Dendritic cell treated with granulocyte-macrophage colony-stimulating factor and Interleukin-4, amounts not matched to agents 40 ng/mL and 50 ng/mL, for 4 days (primary cell): ENCODE data around the gene FAT2.
A peak's percentile ranks its signal among the peaks of the same experiment; 100 is the strongest.

Experiments
- H3K27ac Mint-ChIP-seq: one replicate; pipeline ENCODE4 v1.8.0; 2022; ENCODE audit warnings: mild to moderate bottlenecking, mixed read lengths
- H3K27me3 Mint-ChIP-seq: one replicate; pipeline ENCODE4 v1.8.0; 2022; ENCODE audit warnings: mild to moderate bottlenecking, mixed read lengths
- H3K36me3 Mint-ChIP-seq: one replicate; pipeline ENCODE4 v1.8.0; 2022; ENCODE audit warnings: low read depth, mixed read lengths
- H3K4me1 Mint-ChIP-seq: one replicate; pipeline ENCODE4 v1.8.0; 2022; ENCODE audit warnings: low read depth, mixed read lengths
- H3K4me3 Mint-ChIP-seq: one replicate; pipeline ENCODE4 v1.8.0; 2022; ENCODE audit warnings: mild to moderate bottlenecking, moderate library complexity, mixed read lengths
- H3K9me3 Mint-ChIP-seq: one replicate; pipeline ENCODE4 v1.8.0; 2022; ENCODE audit warnings: mixed read lengths
- intact Hi-C: fragments of 100-400 bp; cut with micrococcal nuclease; formaldehyde crosslinking; loops from one replicate; pipeline ENCODE4 v1.15.0; 2022

FAT2 gene

GRCh38 chr5:151570058-151570457 is 21.1 kb downstream of the FAT2 start:
- Mint-ChIP-seq H3K27me3 (peaks cover 11% of the 10 kb centered on the region), H3K4me1 (peaks cover 5% of the 10 kb centered on the region), H3K9me3 (no peaks in the 10 kb centered on the region), H3K36me3 (no peaks in the 10 kb centered on the region), H3K4me3 (no peak overlapping the region), H3K27ac (no peak overlapping the region)
- intact Hi-C loops: no loop called here

GRCh38 chr5:151569132-151570046 is 21.7 kb downstream of the FAT2 start:
- H3K4me3 Mint-ChIP-seq: no peak overlapping the region

GRCh38 chr5:151568036-151568435 is 23.1 kb downstream of the FAT2 start:
- Mint-ChIP-seq H3K36me3 (no peaks in the 10 kb centered on the region), H3K4me1 (peaks cover 5% of the 10 kb centered on the region), H3K27me3 (peaks cover 11% of the 10 kb centered on the region), H3K9me3 (no peaks in the 10 kb centered on the region), H3K27ac (no peak overlapping the region), H3K4me3 (no peak overlapping the region)
- intact Hi-C loops: no loop called here

More at GRCh38 chr5:151569132-151570046, 21.7 kb downstream of the FAT2 start:
- Mint-ChIP-seq H3K4me1 (peaks cover 5% of the 10 kb centered on the region), H3K9me3 (no peaks in the 10 kb centered on the region), H3K27me3 (peaks cover 11% of the 10 kb centered on the region), H3K27ac (no peak overlapping the region), H3K36me3 (no peaks in the 10 kb centered on the region)
- intact Hi-C loops: no loop called here

GRCh38 chr5:151565971-151566370 is 25.2 kb downstream of the FAT2 start:
- no peaks in the 10 kb centered on the region for H3K9me3 Mint-ChIP-seq
- H3K36me3 Mint-ChIP-seq: no peaks in the 10 kb centered on the region
- H3K27me3 Mint-ChIP-seq: peaks cover 17% of the 10 kb centered on the region
- H3K4me1 Mint-ChIP-seq: peaks cover 10% of the 10 kb centered on the region
- H3K4me3 Mint-ChIP-seq: no peak overlapping the region
- H3K27ac Mint-ChIP-seq: no peak overlapping the region
- intact Hi-C loops: no loop called here

- H3K27me3 Mint-ChIP-seq: peaks cover 7% of the 10 kb centered on the region
- intact Hi-C loops: no loop called here
- no peak overlapping the region for H3K4me3 Mint-ChIP-seq
Measured at GRCh38 chr5:151562019-151562707, 29.0 kb downstream of the FAT2 start.

GRCh38 chr5:151557951-151558350 is 33.2 kb downstream of the FAT2 start:
- Mint-ChIP-seq H3K4me3 (no peak overlapping the region), H3K9me3 (no peaks in the 10 kb centered on the region), H3K4me1 (peaks cover 22% of the 10 kb centered on the region), H3K36me3 (no peaks in the 10 kb centered on the region), H3K27ac (peak overlapping the region; percentile 40), H3K27me3 (peaks cover 7% of the 10 kb centered on the region)
- intact Hi-C loops: no loop called here

More at GRCh38 chr5:151562019-151562707, 29.0 kb downstream of the FAT2 start:
- no peak overlapping the region for H3K27ac Mint-ChIP-seq
- H3K9me3 Mint-ChIP-seq: no peaks in the 10 kb centered on the region
- peaks cover 8% of the 10 kb centered on the region for H3K4me1 Mint-ChIP-seq
- H3K36me3 Mint-ChIP-seq: no peaks in the 10 kb centered on the region

GRCh38 chr5:151557466-151557865 is 33.7 kb downstream of the FAT2 start:
- Mint-ChIP-seq H3K4me1 (peaks cover 22% of the 10 kb centered on the region), H3K4me3 (no peak overlapping the region), H3K36me3 (no peaks in the 10 kb centered on the region), H3K9me3 (no peaks in the 10 kb centered on the region), H3K27me3 (peaks cover 7% of the 10 kb centered on the region), H3K27ac (peak overlapping the region; percentile 40)
- intact Hi-C loops: no loop called here

GRCh38 chr5:151556806-151557205 is 34.3 kb downstream of the FAT2 start:
- Mint-ChIP-seq H3K9me3 (no peaks in the 10 kb centered on the region), H3K4me3 (no peak overlapping the region), H3K27ac (peak overlapping the region; percentile 40), H3K27me3 (peaks cover 3% of the 10 kb centered on the region), H3K36me3 (no peaks in the 10 kb centered on the region), H3K4me1 (peaks cover 17% of the 10 kb centered on the region)
- intact Hi-C loops: no loop called here

- Mint-ChIP-seq H3K27ac (no peak overlapping the region), H3K27me3 (peaks cover 1% of the 10 kb centered on the region), H3K9me3 (no peaks in the 10 kb centered on the region), H3K36me3 (no peaks in the 10 kb centered on the region), H3K4me1 (peaks cover 17% of the 10 kb centered on the region), H3K4me3 (no peak overlapping the region)
- intact Hi-C loops: no loop called here
Measured at GRCh38 chr5:151555760-151556576, 35.2 kb downstream of the FAT2 start.

GRCh38 chr5:151553695-151554094 is 37.4 kb downstream of the FAT2 start:
- Mint-ChIP-seq H3K9me3 (no peaks in the 10 kb centered on the region), H3K4me1 (peaks cover 17% of the 10 kb centered on the region), H3K27ac (no peak overlapping the region), H3K36me3 (no peaks in the 10 kb centered on the region), H3K4me3 (no peak overlapping the region), H3K27me3 (peaks cover 1% of the 10 kb centered on the region)
- intact Hi-C loops: no loop called here

- peaks cover 17% of the 10 kb centered on the region for H3K4me1 Mint-ChIP-seq
- peaks cover 1% of the 10 kb centered on the region for H3K27me3 Mint-ChIP-seq
- H3K4me3 Mint-ChIP-seq: no peak overlapping the region
- H3K27ac Mint-ChIP-seq: peak overlapping the region; percentile 18
- no peaks in the 10 kb centered on the region for H3K36me3 Mint-ChIP-seq
- no peaks in the 10 kb centered on the region for H3K9me3 Mint-ChIP-seq
- intact Hi-C loops: no loop called here
Measured at GRCh38 chr5:151553130-151553670, 37.9 kb downstream of the FAT2 start.

GRCh38 chr5:151551985-151552384 is 39.1 kb downstream of the FAT2 start:
- H3K27me3 Mint-ChIP-seq: no peaks in the 10 kb centered on the region
- H3K4me3 Mint-ChIP-seq: no peak overlapping the region
- H3K27ac Mint-ChIP-seq: no peak overlapping the region
- intact Hi-C loops: no loop called here
- no peaks in the 10 kb centered on the region for H3K9me3 Mint-ChIP-seq
- H3K4me1 Mint-ChIP-seq: peaks cover 13% of the 10 kb centered on the region
- no peaks in the 10 kb centered on the region for H3K36me3 Mint-ChIP-seq

GRCh38 chr5:151550146-151550545 is 41.0 kb downstream of the FAT2 start:
- Mint-ChIP-seq H3K27ac (no peak overlapping the region), H3K36me3 (no peaks in the 10 kb centered on the region), H3K4me3 (no peak overlapping the region), H3K9me3 (no peaks in the 10 kb centered on the region), H3K27me3 (no peaks in the 10 kb centered on the region), H3K4me1 (no peaks in the 10 kb centered on the region)
- intact Hi-C loops: no loop called here
